ENCODE results near the gene CBARP. TPM values are rescaled to one million over a fixed set of nuclear protein-coding genes. Genes with fewer than 3 reads are reported as not detected.

The CBARP gene
- total and polyA plus RNA-seq, 2 of the 13 experiments (the other 11 are each of a cell fraction or from before 2014, with no cell fraction given), result 1.2 to 1.4 TPM

DNA sequence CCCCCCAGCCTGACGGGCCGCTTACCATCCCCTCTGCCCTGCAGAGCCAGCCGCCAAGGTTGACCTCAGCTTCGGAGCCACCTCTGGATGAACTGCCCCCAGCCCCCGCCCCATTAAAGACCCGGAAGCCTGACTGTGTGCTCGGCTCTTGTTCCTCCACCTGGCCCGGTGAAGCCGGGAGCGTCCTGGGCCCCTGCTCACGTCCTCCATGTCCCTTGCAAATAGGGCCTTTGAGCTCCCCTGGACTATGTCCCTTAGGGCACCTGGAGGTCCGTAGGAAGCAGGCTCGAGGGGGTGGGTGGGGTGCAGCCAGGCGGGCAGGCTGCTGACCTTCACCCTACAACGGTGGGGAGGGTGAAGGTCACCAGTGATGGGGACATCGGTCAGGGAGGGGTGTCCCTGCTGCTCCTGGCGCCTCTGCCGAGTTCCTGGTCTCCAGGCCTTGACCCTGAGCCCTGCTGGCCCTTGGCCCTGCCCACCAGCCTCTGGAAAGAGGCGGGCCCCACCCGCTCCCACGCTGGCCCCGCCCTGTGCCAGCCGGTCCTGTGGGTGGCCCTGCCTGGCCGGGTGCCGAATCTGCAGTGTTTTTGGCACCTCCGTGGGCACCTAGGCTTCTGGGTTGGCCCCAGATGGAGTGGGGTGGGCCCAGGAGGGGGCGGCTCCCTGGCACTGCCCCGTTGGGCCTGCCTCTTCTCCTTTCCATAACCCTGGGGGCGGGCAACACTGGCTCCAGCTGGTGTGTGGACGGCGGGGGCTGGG lies 7.1 kb upstream of the CBARP start (continued):
- TF ChIP-seq ZSCAN12 (CRISPR knock-in tag; IDR thresholded peaks at IDR 0.05) (no peak), TCF7L2 (IDR thresholded peaks at IDR 0.05; ENCODE audit: low read depth, low read length) (no peak), CREB1 (IDR thresholded peaks at IDR 0.05) (no peak), CREB1 (CRISPR knock-in tag; IDR thresholded peaks at IDR 0.05) (peak; percentile 61; the same call in 1 of the 2 replicates), SP1 (IDR thresholded peaks at IDR 0.05) (no peak), SP1 (CRISPR knock-in tag; IDR thresholded peaks at IDR 0.05) (peak; percentile 79), ATF7-NPFF (CRISPR knock-in tag; IDR thresholded peaks at IDR 0.05; ENCODE audit: low read depth) (0 out of 2 replicates have a peak, but pooled peaks have one; percentile 48), KDM4B (CRISPR knock-in tag; IDR thresholded peaks at IDR 0.05) (no peak), EZH2 (conservative IDR thresholded peaks at IDR 0.05; ENCODE audit: low read depth, low read length) (no peak), MEIS2 (CRISPR knock-in tag; IDR thresholded peaks at IDR 0.05) (peak; percentile 54; the same call in 1 of the 2 replicates), TEAD2 (CRISPR knock-in tag; IDR thresholded peaks at IDR 0.05) (no peak), FOXK2 (IDR thresholded peaks at IDR 0.05) (no peak), NFIC (IDR thresholded peaks at IDR 0.05; ENCODE audit: low read length) (no peak), ZNF335 (CRISPR knock-in tag; IDR thresholded peaks at IDR 0.05) (peak; percentile 39; the same call in 1 of the 2 replicates), ZNF143 (CRISPR knock-in tag; IDR thresholded peaks at IDR 0.05) (no peak; the same call in 1 of the 2 replicates), ZNF629 (CRISPR knock-in tag; conservative IDR thresholded peaks at IDR 0.05) (peak; percentile 43; the same call in 1 of the 2 replicates), XBP1 (CRISPR knock-in tag; IDR thresholded peaks at IDR 0.05) (no peak)
- TF ChIP-seq, protein P1, sequence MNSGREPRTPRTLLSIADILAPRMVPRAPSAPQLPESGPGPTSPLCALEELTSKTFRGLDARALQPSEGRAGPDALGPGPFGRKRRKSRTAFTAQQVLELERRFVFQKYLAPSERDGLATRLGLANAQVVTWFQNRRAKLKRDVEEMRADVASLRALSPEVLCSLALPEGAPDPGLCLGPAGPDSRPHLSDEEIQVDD (CRISPR knock-in tag; IDR thresholded peaks at IDR 0.05; ENCODE audit: borderline replicate concordance), result no peak; the same call in 1 of the 2 replicates
- TF ChIP-seq, protein P2, sequence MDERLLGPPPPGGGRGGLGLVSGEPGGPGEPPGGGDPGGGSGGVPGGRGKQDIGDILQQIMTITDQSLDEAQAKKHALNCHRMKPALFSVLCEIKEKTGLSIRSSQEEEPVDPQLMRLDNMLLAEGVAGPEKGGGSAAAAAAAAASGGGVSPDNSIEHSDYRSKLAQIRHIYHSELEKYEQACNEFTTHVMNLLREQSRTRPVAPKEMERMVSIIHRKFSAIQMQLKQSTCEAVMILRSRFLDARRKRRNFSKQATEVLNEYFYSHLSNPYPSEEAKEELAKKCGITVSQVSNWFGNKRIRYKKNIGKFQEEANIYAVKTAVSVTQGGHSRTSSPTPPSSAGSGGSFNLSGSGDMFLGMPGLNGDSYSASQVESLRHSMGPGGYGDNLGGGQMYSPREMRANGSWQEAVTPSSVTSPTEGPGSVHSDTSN (CRISPR knock-in tag; IDR thresholded peaks at IDR 0.05), result peak; percentile 44; the same call in 1 of the 2 replicates
- TF ChIP-seq, protein P3, sequence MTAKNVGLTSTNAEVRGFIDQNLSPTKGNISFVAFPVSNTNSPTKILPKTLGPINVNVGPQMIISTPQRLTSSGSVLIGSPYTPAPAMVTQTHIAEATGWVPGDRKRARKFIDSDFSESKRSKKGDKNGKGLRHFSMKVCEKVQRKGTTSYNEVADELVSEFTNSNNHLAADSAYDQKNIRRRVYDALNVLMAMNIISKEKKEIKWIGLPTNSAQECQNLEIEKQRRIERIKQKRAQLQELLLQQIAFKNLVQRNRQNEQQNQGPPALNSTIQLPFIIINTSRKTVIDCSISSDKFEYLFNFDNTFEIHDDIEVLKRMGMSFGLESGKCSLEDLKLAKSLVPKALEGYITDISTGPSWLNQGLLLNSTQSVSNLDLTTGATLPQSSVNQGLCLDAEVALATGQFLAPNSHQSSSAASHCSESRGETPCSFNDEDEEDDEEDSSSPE (CRISPR knock-in tag; IDR thresholded peaks at IDR 0.05), result peak; percentile 80
- TF ChIP-seq, protein P4, sequence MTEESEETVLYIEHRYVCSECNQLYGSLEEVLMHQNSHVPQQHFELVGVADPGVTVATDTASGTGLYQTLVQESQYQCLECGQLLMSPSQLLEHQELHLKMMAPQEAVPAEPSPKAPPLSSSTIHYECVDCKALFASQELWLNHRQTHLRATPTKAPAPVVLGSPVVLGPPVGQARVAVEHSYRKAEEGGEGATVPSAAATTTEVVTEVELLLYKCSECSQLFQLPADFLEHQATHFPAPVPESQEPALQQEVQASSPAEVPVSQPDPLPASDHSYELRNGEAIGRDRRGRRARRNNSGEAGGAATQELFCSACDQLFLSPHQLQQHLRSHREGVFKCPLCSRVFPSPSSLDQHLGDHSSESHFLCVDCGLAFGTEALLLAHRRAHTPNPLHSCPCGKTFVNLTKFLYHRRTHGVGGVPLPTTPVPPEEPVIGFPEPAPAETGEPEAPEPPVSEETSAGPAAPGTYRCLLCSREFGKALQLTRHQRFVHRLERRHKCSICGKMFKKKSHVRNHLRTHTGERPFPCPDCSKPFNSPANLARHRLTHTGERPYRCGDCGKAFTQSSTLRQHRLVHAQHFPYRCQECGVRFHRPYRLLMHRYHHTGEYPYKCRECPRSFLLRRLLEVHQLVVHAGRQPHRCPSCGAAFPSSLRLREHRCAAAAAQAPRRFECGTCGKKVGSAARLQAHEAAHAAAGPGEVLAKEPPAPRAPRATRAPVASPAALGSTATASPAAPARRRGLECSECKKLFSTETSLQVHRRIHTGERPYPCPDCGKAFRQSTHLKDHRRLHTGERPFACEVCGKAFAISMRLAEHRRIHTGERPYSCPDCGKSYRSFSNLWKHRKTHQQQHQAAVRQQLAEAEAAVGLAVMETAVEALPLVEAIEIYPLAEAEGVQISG (CRISPR knock-in tag; IDR thresholded peaks at IDR 0.05), result peak; percentile 85
- TF ChIP-seq, protein P5, sequence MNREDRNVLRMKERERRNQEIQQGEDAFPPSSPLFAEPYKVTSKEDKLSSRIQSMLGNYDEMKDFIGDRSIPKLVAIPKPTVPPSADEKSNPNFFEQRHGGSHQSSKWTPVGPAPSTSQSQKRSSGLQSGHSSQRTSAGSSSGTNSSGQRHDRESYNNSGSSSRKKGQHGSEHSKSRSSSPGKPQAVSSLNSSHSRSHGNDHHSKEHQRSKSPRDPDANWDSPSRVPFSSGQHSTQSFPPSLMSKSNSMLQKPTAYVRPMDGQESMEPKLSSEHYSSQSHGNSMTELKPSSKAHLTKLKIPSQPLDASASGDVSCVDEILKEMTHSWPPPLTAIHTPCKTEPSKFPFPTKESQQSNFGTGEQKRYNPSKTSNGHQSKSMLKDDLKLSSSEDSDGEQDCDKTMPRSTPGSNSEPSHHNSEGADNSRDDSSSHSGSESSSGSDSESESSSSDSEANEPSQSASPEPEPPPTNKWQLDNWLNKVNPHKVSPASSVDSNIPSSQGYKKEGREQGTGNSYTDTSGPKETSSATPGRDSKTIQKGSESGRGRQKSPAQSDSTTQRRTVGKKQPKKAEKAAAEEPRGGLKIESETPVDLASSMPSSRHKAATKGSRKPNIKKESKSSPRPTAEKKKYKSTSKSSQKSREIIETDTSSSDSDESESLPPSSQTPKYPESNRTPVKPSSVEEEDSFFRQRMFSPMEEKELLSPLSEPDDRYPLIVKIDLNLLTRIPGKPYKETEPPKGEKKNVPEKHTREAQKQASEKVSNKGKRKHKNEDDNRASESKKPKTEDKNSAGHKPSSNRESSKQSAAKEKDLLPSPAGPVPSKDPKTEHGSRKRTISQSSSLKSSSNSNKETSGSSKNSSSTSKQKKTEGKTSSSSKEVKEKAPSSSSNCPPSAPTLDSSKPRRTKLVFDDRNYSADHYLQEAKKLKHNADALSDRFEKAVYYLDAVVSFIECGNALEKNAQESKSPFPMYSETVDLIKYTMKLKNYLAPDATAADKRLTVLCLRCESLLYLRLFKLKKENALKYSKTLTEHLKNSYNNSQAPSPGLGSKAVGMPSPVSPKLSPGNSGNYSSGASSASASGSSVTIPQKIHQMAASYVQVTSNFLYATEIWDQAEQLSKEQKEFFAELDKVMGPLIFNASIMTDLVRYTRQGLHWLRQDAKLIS (CRISPR knock-in tag; IDR thresholded peaks at IDR 0.05), result no peak
